A673 (cell line): Measurements from ENCODE around the gene ZNF700.

Source experiments
- EZH2 ChIP-seq: fragments of 200-600 bp; sonication (generic); IDR thresholded peaks from 2 replicates; pipeline ENCODE4 v1.6.1; 2017; ENCODE audit warnings: borderline replicate concordance, low read depth, mild to moderate bottlenecking, mixed read lengths, antibody characterized with exemption, low read length; ENCODE audit not compliant: poor library complexity, severe bottlenecking
- TF ChIP-seq, protein P1 (sequence below): fragments of 300-800, 200-600 bp; sonication (generic); conservative IDR thresholded peaks from 2 replicates; pipeline ENCODE4 v1.5.1; 2017; ENCODE audit warnings: low read depth, mild to moderate bottlenecking, antibody characterized with exemption, low read length, moderate library complexity, mixed read lengths

DNA sequence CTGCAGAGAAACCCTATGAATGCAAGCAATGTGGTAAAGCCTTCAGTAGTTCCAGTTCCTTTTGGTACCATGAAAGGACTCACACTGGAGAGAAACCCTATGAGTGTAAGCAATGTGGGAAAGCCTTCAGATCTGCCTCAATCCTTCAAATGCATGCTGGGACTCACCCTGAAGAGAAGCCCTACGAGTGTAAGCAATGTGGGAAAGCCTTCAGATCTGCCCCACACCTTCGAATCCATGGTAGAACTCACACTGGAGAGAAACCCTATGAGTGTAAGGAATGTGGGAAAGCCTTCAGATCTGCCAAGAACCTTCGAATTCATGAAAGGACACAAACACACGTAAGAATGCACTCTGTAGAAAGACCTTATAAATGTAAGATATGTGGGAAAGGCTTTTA lies 54.6 kb downstream of the ZNF700 start:
- TF ChIP-seq, protein P1, sequence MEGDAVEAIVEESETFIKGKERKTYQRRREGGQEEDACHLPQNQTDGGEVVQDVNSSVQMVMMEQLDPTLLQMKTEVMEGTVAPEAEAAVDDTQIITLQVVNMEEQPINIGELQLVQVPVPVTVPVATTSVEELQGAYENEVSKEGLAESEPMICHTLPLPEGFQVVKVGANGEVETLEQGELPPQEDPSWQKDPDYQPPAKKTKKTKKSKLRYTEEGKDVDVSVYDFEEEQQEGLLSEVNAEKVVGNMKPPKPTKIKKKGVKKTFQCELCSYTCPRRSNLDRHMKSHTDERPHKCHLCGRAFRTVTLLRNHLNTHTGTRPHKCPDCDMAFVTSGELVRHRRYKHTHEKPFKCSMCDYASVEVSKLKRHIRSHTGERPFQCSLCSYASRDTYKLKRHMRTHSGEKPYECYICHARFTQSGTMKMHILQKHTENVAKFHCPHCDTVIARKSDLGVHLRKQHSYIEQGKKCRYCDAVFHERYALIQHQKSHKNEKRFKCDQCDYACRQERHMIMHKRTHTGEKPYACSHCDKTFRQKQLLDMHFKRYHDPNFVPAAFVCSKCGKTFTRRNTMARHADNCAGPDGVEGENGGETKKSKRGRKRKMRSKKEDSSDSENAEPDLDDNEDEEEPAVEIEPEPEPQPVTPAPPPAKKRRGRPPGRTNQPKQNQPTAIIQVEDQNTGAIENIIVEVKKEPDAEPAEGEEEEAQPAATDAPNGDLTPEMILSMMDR = no peak
- TF ChIP-seq EZH2 = no peak
